Measurements from ENCODE around the gene GSC2.

DNA sequence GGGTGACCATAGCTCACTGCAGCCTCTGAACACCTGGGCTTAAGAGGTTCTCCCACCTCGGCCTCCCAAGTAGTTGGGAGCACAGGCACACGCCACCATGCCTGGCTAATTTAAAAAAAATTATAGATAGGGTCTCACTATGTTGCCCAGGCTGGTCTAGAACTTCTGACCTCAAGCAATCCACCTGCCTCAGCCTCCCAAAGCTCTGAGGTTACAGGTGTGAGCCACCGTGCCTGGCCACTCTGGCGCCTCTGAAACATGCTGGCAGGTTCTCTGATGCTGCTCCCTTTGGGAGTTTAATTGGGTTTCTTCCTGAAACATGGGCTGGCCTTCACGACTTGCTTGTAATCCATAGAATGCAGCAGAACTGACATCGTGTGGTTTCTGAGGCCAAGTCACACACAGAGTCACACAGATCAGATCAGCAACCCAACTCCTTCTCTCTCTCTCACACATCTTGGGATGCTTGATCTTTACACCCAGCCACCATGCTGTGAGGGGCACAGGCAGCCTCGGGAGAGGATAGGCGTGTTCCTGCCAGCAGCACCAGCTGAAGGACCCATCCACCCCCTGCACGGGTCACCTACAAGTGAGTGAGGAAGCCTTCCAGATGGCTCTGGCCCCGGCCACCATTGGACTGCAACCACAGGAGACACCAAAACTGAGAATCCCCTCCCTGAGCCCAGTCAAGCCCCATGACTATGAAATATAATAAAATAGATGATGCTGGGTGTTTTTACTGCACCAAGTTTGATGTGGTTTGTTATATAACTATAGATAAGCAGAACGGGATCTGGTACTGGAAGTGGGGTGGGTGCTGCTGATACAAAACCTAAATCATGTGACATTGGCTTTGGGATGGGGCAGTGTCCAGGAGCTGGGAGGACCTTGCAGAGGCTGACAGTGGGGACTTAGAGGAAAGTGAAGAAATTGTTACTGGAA is 3.1 kb upstream of the GSC2 start:
- TF ChIP-seq ZNF12 (CRISPR knock-in tag; IDR thresholded peaks at IDR 0.05) (no peak), CTCF (IDR thresholded peaks at IDR 0.05 in 2 of 3, conservative IDR thresholded peaks at IDR 0.05 in 1 of 3; ENCODE audit: insufficient read depth in 2 of 3, low read depth in 1 of 3, low read length in 3 of 3) (no peak), JUN (IDR thresholded peaks at IDR 0.05; ENCODE audit: borderline replicate concordance, low read depth, low read length) (no peak), JUN (CRISPR knock-in tag; IDR thresholded peaks at IDR 0.05; ENCODE audit: borderline replicate concordance) (no peak)

All from K562 (cell line).